SU-DHL-6 (cell line): Measurements from ENCODE around the gene NAT14.

Experiments used
- EZH2phosphoT487 ChIP-seq: fragments of 200-600 bp; sonication (generic), shearing (Covaris generic); conservative IDR thresholded peaks from 2 replicates; pipeline ENCODE4 v1.6.1; 2018; ENCODE audit warnings: mild to moderate bottlenecking, antibody characterized with exemption, low read length, moderate library complexity, mixed read lengths
- TF ChIP-seq, protein P1 (sequence below): fragments of 200-600 bp; sonication (generic); IDR thresholded peaks from one replicate; pipeline ENCODE4 v1.5.1; 2017; ENCODE audit warnings: antibody characterized with exemption, mild to moderate bottlenecking, low read length, moderate library complexity; ENCODE audit not compliant: insufficient read depth, poor library complexity, severe bottlenecking

DNA sequence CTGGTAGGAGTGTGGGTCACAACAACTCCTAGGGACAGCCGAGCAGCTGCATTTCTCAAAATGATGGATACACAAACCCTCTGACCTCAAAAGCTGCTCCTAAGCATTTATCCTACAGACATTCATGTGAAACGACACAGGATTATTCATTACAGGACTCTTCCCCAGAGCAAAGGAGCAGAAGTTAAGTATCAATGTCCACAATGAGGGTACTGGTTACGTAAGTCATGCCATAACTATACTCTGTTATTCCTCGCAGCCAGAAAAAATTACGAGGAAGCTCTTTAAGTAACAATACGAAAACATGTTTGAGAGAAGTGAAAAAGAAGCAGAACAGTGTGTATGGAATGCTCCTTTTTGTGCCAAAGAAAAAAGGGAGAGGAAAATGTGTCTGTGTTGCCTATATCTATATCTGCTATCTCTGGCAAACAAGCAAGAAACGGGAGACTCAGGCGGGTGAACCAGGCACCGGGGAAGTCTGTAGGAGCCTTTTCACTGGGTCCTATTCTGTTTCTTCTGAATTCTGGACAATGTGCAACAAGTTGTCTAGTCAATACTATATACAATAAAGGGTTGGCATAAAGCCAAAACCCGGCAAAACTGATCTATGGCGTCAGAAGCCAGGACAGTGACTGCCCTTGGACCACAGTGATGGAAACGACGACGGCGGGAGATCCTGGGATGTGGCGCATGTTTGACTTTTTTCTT is 24.9 kb upstream of the NAT14 start:
- no peak for TF ChIP-seq EZH2phosphoT487
- TF ChIP-seq, protein P1, sequence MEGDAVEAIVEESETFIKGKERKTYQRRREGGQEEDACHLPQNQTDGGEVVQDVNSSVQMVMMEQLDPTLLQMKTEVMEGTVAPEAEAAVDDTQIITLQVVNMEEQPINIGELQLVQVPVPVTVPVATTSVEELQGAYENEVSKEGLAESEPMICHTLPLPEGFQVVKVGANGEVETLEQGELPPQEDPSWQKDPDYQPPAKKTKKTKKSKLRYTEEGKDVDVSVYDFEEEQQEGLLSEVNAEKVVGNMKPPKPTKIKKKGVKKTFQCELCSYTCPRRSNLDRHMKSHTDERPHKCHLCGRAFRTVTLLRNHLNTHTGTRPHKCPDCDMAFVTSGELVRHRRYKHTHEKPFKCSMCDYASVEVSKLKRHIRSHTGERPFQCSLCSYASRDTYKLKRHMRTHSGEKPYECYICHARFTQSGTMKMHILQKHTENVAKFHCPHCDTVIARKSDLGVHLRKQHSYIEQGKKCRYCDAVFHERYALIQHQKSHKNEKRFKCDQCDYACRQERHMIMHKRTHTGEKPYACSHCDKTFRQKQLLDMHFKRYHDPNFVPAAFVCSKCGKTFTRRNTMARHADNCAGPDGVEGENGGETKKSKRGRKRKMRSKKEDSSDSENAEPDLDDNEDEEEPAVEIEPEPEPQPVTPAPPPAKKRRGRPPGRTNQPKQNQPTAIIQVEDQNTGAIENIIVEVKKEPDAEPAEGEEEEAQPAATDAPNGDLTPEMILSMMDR, result no peak
